ENCODE results near the gene NOX3.
"Not testable (repeated sequence)": the region's sequence is repeated elsewhere in the genome, so short reads cannot be mapped to it uniquely, and the experiment has no call there.

The NOX3 gene

GRCh38 chr6:155366325-155366724 is 89.3 kb downstream of the NOX3 start:
- H3K9ac ChIP-seq (ENCODE audit: low read depth, low read length) = no peak overlapping the region
- peaks cover 4% of the 10 kb centered on the region; the same call in 1 of the 2 replicates for H3K4me1 ChIP-seq (ENCODE audit: control insufficient read depth, insufficient read depth, low read length)

DNA sequence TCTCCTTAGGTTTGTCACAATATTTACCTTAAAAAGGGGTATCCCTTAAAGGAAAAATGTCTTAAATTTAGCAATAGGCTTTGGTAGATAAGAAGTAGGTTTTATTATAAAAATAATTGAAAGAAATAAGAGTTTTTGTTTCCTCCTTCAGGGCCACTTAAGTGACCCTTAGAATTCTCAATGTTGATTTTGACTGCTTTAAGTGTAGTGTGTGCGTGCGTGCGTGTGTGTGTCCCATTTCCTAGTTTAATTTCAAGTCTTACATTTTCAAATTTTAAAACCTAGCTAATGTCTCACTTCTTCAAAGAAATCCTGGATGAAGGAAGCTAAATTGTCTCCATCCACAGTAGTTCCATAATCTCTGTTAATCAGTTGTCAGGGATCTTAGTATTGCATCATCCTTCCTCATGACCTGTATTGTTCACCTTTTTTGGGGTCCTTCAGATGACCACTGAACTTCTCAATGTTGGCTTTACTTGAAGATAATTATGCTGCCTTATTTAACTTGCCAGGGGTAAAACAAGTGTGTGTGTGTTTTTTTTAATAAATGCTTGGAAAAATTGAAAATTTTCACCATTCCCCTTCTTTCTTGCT is 90.7 kb downstream of the NOX3 start:
- Histone ChIP-seq H3K9ac (ENCODE audit: low read depth, low read length) (no peak overlapping the region), H3K27me3 (ENCODE audit: control insufficient read depth, insufficient read depth, low read length) (no peaks in the 10 kb centered on the region), H3K4me3 (ENCODE audit: low read depth, low read length) (no peak overlapping the region), H3K27ac (ENCODE audit: low read depth, low read length) (no peak overlapping the region), H3K36me3 (ENCODE audit: control insufficient read depth, insufficient read depth, low read length) (no peaks in the 10 kb centered on the region), H3K9me3 (ENCODE audit: control insufficient read depth, insufficient read depth, low read length) (no peaks in the 10 kb centered on the region), H3K4me1 (ENCODE audit: control insufficient read depth, insufficient read depth, low read length) (peaks cover 4% of the 10 kb centered on the region; the same call in 1 of the 2 replicates)

More at GRCh38 chr6:155366325-155366724, 89.3 kb downstream of the NOX3 start:
- H3K4me3 ChIP-seq (ENCODE audit: low read depth, low read length) = no peak overlapping the region
- no peak overlapping the region for H3K27ac ChIP-seq (ENCODE audit: low read depth, low read length)
- H3K9me3 ChIP-seq (ENCODE audit: control insufficient read depth, insufficient read depth, low read length) = no peaks in the 10 kb centered on the region
- no peaks in the 10 kb centered on the region for H3K27me3 ChIP-seq (ENCODE audit: control insufficient read depth, insufficient read depth, low read length)
- no peaks in the 10 kb centered on the region for H3K36me3 ChIP-seq (ENCODE audit: control insufficient read depth, insufficient read depth, low read length)

DNA sequence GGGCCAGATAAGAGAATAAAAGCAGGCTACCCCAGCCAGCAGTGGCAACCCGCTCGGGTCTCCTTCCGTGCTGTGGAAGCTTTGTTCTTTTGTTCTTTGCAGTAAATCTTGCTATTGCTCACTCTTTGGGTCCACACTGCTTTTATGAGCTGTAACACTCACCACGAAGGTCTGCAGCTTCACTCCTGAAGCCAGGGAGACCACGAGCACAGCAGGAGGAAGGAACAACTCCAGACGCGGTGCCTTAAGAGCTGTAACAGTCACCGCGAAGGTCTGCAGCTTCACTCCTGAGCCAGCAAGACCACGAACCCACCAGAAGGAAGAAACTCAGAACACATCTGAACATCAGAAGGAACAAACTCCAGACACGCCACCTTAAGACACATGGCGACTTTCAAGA is 91.6 kb downstream of the NOX3 start:
- not testable (repeated sequence) for H3K4me3 ChIP-seq (ENCODE audit: low read depth, low read length); H3K9me3 ChIP-seq (ENCODE audit: control insufficient read depth, insufficient read depth, low read length); H3K27me3 ChIP-seq (ENCODE audit: control insufficient read depth, insufficient read depth, low read length); H3K4me1 ChIP-seq (ENCODE audit: control insufficient read depth, insufficient read depth, low read length); H3K36me3 ChIP-seq (ENCODE audit: control insufficient read depth, insufficient read depth, low read length); H3K27ac ChIP-seq (ENCODE audit: low read depth, low read length); H3K9ac ChIP-seq (ENCODE audit: low read depth, low read length)

GRCh38 chr6:155362968-155363632 is 92.5 kb downstream of the NOX3 start:
- H3K9me3 ChIP-seq (ENCODE audit: control insufficient read depth, insufficient read depth, low read length); H3K36me3 ChIP-seq (ENCODE audit: control insufficient read depth, insufficient read depth, low read length); H3K4me1 ChIP-seq (ENCODE audit: control insufficient read depth, insufficient read depth, low read length); H3K27ac ChIP-seq (ENCODE audit: low read depth, low read length); H3K27me3 ChIP-seq (ENCODE audit: control insufficient read depth, insufficient read depth, low read length); H3K4me3 ChIP-seq (ENCODE audit: low read depth, low read length); H3K9ac ChIP-seq (ENCODE audit: low read depth, low read length): not testable (repeated sequence)

GRCh38 chr6:155354167-155354566 is 101.5 kb downstream of the NOX3 start:
- Histone ChIP-seq H3K27me3 (ENCODE audit: control insufficient read depth, insufficient read depth, low read length) (no peaks in the 10 kb centered on the region), H3K4me3 (ENCODE audit: low read depth, low read length) (no peak overlapping the region), H3K4me1 (ENCODE audit: control insufficient read depth, insufficient read depth, low read length) (no peaks in the 10 kb centered on the region), H3K27ac (ENCODE audit: low read depth, low read length) (no peak overlapping the region), H3K9ac (ENCODE audit: low read depth, low read length) (no peak overlapping the region), H3K9me3 (ENCODE audit: control insufficient read depth, insufficient read depth, low read length) (peaks cover 2% of the 10 kb centered on the region; the same call in 1 of the 2 replicates), H3K36me3 (ENCODE audit: control insufficient read depth, insufficient read depth, low read length) (no peaks in the 10 kb centered on the region)

- Histone ChIP-seq H3K27me3 (ENCODE audit: control insufficient read depth, insufficient read depth, low read length) (no peaks in the 10 kb centered on the region), H3K27ac (ENCODE audit: low read depth, low read length) (no peak overlapping the region), H3K9ac (ENCODE audit: low read depth, low read length) (no peak overlapping the region), H3K9me3 (ENCODE audit: control insufficient read depth, insufficient read depth, low read length) (peaks cover 2% of the 10 kb centered on the region; the same call in 1 of the 2 replicates), H3K4me3 (ENCODE audit: low read depth, low read length) (no peak overlapping the region), H3K36me3 (ENCODE audit: control insufficient read depth, insufficient read depth, low read length) (no peaks in the 10 kb centered on the region), H3K4me1 (ENCODE audit: control insufficient read depth, insufficient read depth, low read length) (no peaks in the 10 kb centered on the region)
Observed at GRCh38 chr6:155352811-155353210, 102.8 kb downstream of the NOX3 start.

GRCh38 chr6:155352130-155352420 is 103.6 kb downstream of the NOX3 start:
- no peaks in the 10 kb centered on the region for H3K27me3 ChIP-seq (ENCODE audit: control insufficient read depth, insufficient read depth, low read length)
- H3K27ac ChIP-seq (ENCODE audit: low read depth, low read length) = no peak overlapping the region
- no peak overlapping the region for H3K4me3 ChIP-seq (ENCODE audit: low read depth, low read length)
- H3K36me3 ChIP-seq (ENCODE audit: control insufficient read depth, insufficient read depth, low read length) = no peaks in the 10 kb centered on the region
- H3K4me1 ChIP-seq (ENCODE audit: control insufficient read depth, insufficient read depth, low read length) = no peaks in the 10 kb centered on the region
- no peak overlapping the region for H3K9ac ChIP-seq (ENCODE audit: low read depth, low read length)
- peaks cover 2% of the 10 kb centered on the region; the same call in 1 of the 2 replicates for H3K9me3 ChIP-seq (ENCODE audit: control insufficient read depth, insufficient read depth, low read length)

- Histone ChIP-seq H3K9ac (ENCODE audit: low read depth, low read length) (no peak overlapping the region), H3K9me3 (ENCODE audit: control insufficient read depth, insufficient read depth, low read length) (peaks cover 2% of the 10 kb centered on the region; the same call in 1 of the 2 replicates), H3K4me1 (ENCODE audit: control insufficient read depth, insufficient read depth, low read length) (no peaks in the 10 kb centered on the region), H3K4me3 (ENCODE audit: low read depth, low read length) (no peak overlapping the region), H3K36me3 (ENCODE audit: control insufficient read depth, insufficient read depth, low read length) (no peaks in the 10 kb centered on the region), H3K27ac (ENCODE audit: low read depth, low read length) (no peak overlapping the region), H3K27me3 (ENCODE audit: control insufficient read depth, insufficient read depth, low read length) (no peaks in the 10 kb centered on the region)
Observed at GRCh38 chr6:155351273-155352129, 104.1 kb downstream of the NOX3 start.

GRCh38 chr6:155349956-155350355 is 105.7 kb downstream of the NOX3 start:
- H3K27ac ChIP-seq (ENCODE audit: low read depth, low read length) = no peak overlapping the region
- peaks cover 2% of the 10 kb centered on the region; the same call in 1 of the 2 replicates for H3K9me3 ChIP-seq (ENCODE audit: control insufficient read depth, insufficient read depth, low read length)
- no peaks in the 10 kb centered on the region for H3K27me3 ChIP-seq (ENCODE audit: control insufficient read depth, insufficient read depth, low read length)
- no peaks in the 10 kb centered on the region for H3K4me1 ChIP-seq (ENCODE audit: control insufficient read depth, insufficient read depth, low read length)
- H3K36me3 ChIP-seq (ENCODE audit: control insufficient read depth, insufficient read depth, low read length) = no peaks in the 10 kb centered on the region
- no peak overlapping the region for H3K4me3 ChIP-seq (ENCODE audit: low read depth, low read length)
- no peak overlapping the region for H3K9ac ChIP-seq (ENCODE audit: low read depth, low read length)

DNA sequence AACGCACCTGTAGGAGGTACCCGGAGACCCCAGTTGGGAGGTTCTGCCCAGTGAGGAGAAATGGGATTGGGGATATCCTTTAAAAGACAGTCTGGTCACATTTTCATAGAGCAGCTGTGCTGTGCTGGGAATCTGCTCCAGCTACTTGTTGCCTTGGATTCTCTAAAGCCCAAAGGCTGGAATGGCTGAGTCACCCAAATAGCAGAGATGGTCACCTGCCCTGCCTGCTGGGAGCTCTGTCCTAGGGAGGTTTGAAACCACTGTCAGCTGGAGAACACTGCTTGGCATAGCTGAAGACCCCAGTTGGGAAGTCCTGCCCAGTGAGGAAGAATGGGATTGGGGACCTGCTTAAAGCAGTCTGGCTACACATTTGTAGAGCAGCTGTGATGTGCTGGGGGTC is 106.5 kb downstream of the NOX3 start:
- no peaks in the 10 kb centered on the region for H3K4me1 ChIP-seq (ENCODE audit: control insufficient read depth, insufficient read depth, low read length)
- no peak overlapping the region for H3K9ac ChIP-seq (ENCODE audit: low read depth, low read length)
- H3K27ac ChIP-seq (ENCODE audit: low read depth, low read length) = no peak overlapping the region
- H3K4me3 ChIP-seq (ENCODE audit: low read depth, low read length) = no peak overlapping the region
- H3K9me3 ChIP-seq (ENCODE audit: control insufficient read depth, insufficient read depth, low read length) = no peaks in the 10 kb centered on the region
- no peaks in the 10 kb centered on the region for H3K27me3 ChIP-seq (ENCODE audit: control insufficient read depth, insufficient read depth, low read length)
- H3K36me3 ChIP-seq (ENCODE audit: control insufficient read depth, insufficient read depth, low read length) = no peaks in the 10 kb centered on the region

DNA sequence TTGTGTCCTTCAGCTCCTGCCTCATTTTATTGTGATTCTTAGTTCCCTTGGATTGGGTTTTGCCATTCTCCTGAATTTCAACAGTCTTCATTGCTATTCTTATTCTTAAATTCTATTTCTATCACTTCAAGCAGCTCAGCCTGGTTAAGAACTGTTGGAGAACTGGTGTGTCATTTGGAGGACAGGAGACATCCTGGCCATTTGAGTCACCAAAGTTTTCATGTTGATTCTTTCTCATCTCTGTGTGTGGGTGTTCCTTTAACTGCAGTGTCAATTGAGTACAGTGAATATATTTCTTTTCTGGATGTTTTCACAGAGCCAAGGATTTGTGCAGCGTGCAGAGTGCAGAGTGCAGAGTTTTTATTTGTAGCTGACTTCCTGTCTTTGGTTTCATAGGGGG is 107.8 kb downstream of the NOX3 start:
- no peaks in the 10 kb centered on the region for H3K4me1 ChIP-seq (ENCODE audit: control insufficient read depth, insufficient read depth, low read length)
- no peak overlapping the region for H3K4me3 ChIP-seq (ENCODE audit: low read depth, low read length)
- H3K9me3 ChIP-seq (ENCODE audit: control insufficient read depth, insufficient read depth, low read length) = no peaks in the 10 kb centered on the region
- H3K27ac ChIP-seq (ENCODE audit: low read depth, low read length) = no peak overlapping the region
- H3K27me3 ChIP-seq (ENCODE audit: control insufficient read depth, insufficient read depth, low read length) = no peaks in the 10 kb centered on the region
- no peaks in the 10 kb centered on the region for H3K36me3 ChIP-seq (ENCODE audit: control insufficient read depth, insufficient read depth, low read length)
- no peak overlapping the region for H3K9ac ChIP-seq (ENCODE audit: low read depth, low read length)
